A673 (cell line): ENCODE measurements around the gene FAM124B. TPM values are rescaled to one million over a fixed set of nuclear protein-coding genes. Genes with fewer than 3 reads are reported as not detected.

Experiments
- BruUV-seq: library from RNA; stranded (reverse); fragments of 400-500 nt; replicated peaks from 2 replicates; lab custom pipeline; 2021; lab: Mats Ljungman, UMichigan
- CTCF ChIA-PET: fragments of 300-600 bp; sonication (Branson Sonifier 250); formaldehyde crosslinking; loops from one replicate; lab custom pipeline; 2022; ENCODE audit warnings: antibody characterized with exemption; lab: Charles Lee
- POLR2A ChIA-PET: fragments of 300-600 bp; sonication (Branson Sonifier 250); formaldehyde crosslinking; loops from one replicate; lab custom pipeline; 2022; ENCODE audit warnings: antibody characterized with exemption; ENCODE audit not compliant: low non-redundant PET; lab: Charles Lee
- DNase-seq: peaks from one replicate; pipeline ENCODE4 v3.0.0-alpha.2; 2015; ENCODE audit warnings: low spot score
- H3K27ac ChIP-seq: fragments of 200-600 bp; sonication (generic); 2 replicates; pipeline ENCODE4 v1.5.1; 2016; ENCODE audit warnings: mixed run types, low read depth, mild to moderate bottlenecking, mixed read lengths, antibody characterized with exemption, low read length; ENCODE audit not compliant: poor library complexity, severe bottlenecking
- H3K27me3 ChIP-seq: fragments of 200-600 bp; sonication (generic); replicated peaks from 2 replicates; pipeline ENCODE4 v1.6.1; 2017; ENCODE audit warnings: mixed run types, low read depth, mild to moderate bottlenecking, mixed read lengths, antibody characterized with exemption, low read length; ENCODE audit not compliant: insufficient read depth, poor library complexity
- H3K36me3 ChIP-seq: fragments of 200-600 bp; sonication (generic); 2 replicates; pipeline ENCODE4 v1.6.1; 2016; ENCODE audit warnings: mixed run types, mild to moderate bottlenecking, mixed read lengths, antibody characterized with exemption, low read length; ENCODE audit not compliant: insufficient read depth, poor library complexity, severe bottlenecking
- H3K4me1 ChIP-seq: fragments of 200-600 bp; sonication (generic); 2 replicates; pipeline ENCODE4 v1.6.1; 2017; ENCODE audit warnings: mixed run types, mild to moderate bottlenecking, mixed read lengths, antibody characterized with exemption, low read length; ENCODE audit not compliant: insufficient read depth, poor library complexity, severe bottlenecking
- H3K4me3 ChIP-seq: fragments of 200-600 bp; sonication (generic); 2 replicates; pipeline ENCODE4 v1.5.1; 2016; ENCODE audit warnings: low read depth, mixed run types, mild to moderate bottlenecking, mixed read lengths, low read length; ENCODE audit not compliant: poor library complexity, severe bottlenecking
- H3K9me3 ChIP-seq: fragments of 200-600 bp; sonication (generic); 2 replicates; pipeline ENCODE4 v1.6.1; 2016; ENCODE audit warnings: mixed run types, low read depth, mild to moderate bottlenecking, mixed read lengths, antibody characterized with exemption, low read length; ENCODE audit not compliant: poor library complexity, severe bottlenecking
- EZH2 ChIP-seq: fragments of 200-600 bp; sonication (generic); IDR thresholded peaks from 2 replicates; pipeline ENCODE4 v1.6.1; 2017; ENCODE audit warnings: borderline replicate concordance, low read depth, mild to moderate bottlenecking, mixed read lengths, antibody characterized with exemption, low read length; ENCODE audit not compliant: poor library complexity, severe bottlenecking
- intact Hi-C: fragments of 100-400 bp; cut with micrococcal nuclease; formaldehyde crosslinking; loops from one replicate; pipeline ENCODE4 v1.10.0; 2022; ENCODE audit not compliant: unreplicated experiment
- total RNA-seq: library from RNA; stranded (reverse); gene quantifications from 2 replicates; pipeline ENCODE4 v1.2.3, GENCODE V29; 2021
- TF ChIP-seq, protein P1 (sequence below): fragments of 300-800, 200-600 bp; sonication (generic); conservative IDR thresholded peaks from 2 replicates; pipeline ENCODE4 v1.5.1; 2017; ENCODE audit warnings: low read depth, mild to moderate bottlenecking, antibody characterized with exemption, low read length, moderate library complexity, mixed read lengths

FAM124B gene
- total RNA-seq, 1 experiment from 2014 or later = not detected

DNA sequence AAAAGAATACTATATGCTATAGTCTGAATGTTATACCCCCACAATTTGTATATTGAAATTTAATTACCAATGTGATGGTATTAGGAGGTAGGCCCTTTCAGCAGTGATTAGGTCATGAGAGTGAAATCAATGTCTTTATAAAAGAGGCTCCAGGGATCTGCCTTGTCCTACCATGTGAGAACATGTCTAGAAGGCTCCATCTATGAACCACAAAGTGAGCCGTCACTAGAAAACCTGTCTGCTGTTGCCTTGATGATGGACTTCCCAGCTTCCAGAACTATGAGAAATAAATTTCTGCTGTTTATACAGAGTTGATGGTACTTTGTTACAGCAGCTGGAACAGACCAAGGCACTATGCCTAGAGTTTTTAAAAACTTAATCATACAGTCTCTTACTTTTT lies 46.3 kb upstream of the FAM124B start:
- H3K36me3 ChIP-seq = no peaks in the 10 kb centered on the region
- POLR2A ChIA-PET = no interaction called here
- CTCF ChIA-PET = no interaction called here
- H3K4me1 ChIP-seq = peaks cover 6% of the 10 kb centered on the region
- no peak overlapping the region for H3K27ac ChIP-seq
- no peaks in the 10 kb centered on the region for H3K9me3 ChIP-seq
- H3K4me3 ChIP-seq = no peak overlapping the region
- BruUV-seq = no TSS peak
- no peak for TF ChIP-seq EZH2
- TF ChIP-seq, protein P1, sequence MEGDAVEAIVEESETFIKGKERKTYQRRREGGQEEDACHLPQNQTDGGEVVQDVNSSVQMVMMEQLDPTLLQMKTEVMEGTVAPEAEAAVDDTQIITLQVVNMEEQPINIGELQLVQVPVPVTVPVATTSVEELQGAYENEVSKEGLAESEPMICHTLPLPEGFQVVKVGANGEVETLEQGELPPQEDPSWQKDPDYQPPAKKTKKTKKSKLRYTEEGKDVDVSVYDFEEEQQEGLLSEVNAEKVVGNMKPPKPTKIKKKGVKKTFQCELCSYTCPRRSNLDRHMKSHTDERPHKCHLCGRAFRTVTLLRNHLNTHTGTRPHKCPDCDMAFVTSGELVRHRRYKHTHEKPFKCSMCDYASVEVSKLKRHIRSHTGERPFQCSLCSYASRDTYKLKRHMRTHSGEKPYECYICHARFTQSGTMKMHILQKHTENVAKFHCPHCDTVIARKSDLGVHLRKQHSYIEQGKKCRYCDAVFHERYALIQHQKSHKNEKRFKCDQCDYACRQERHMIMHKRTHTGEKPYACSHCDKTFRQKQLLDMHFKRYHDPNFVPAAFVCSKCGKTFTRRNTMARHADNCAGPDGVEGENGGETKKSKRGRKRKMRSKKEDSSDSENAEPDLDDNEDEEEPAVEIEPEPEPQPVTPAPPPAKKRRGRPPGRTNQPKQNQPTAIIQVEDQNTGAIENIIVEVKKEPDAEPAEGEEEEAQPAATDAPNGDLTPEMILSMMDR = no peak
- no peaks in the 10 kb centered on the region for H3K27me3 ChIP-seq
- no peak for DNase-seq
- intact Hi-C loops = loop anchor here (5.0 to 10.0 kb wide), 3 partner anchors 91 to 473 kb away; no protein-coding TSS in a partner anchor

DNA sequence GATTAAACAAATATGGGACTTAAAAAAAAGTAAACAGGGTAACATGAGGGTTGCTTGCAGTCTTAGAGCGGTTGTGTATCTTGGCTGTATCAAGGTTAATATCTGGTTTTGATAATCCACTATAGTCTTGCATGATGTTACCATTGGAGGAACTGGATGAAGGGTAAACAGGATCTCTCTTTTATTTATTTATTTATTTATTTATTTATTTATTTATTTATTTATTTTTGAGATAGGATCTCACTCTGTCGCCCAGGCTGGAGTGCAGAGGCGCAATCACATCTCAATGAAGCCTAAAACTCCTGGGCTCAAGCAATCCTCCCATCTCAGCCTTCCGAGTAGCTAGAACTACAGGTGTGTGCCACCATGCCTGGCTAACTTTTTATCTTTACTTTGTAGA lies 42.9 kb upstream of the FAM124B start:
- Histone ChIP-seq H3K4me3 (no peak overlapping the region), H3K27me3 (no peaks in the 10 kb centered on the region), H3K36me3 (no peaks in the 10 kb centered on the region), H3K9me3 (no peaks in the 10 kb centered on the region), H3K27ac (no peak overlapping the region), H3K4me1 (peaks cover 13% of the 10 kb centered on the region)
- no peak for DNase-seq
- BruUV-seq = no TSS peak
- intact Hi-C loops = loop anchor here (5.0 to 10.0 kb wide), 3 partner anchors 87 to 470 kb away; no protein-coding TSS in a partner anchor
- ChIA-PET CTCF (no interaction called here), POLR2A (no interaction called here)
- TF ChIP-seq, protein P1 = no peak
- no peak for TF ChIP-seq EZH2

DNA sequence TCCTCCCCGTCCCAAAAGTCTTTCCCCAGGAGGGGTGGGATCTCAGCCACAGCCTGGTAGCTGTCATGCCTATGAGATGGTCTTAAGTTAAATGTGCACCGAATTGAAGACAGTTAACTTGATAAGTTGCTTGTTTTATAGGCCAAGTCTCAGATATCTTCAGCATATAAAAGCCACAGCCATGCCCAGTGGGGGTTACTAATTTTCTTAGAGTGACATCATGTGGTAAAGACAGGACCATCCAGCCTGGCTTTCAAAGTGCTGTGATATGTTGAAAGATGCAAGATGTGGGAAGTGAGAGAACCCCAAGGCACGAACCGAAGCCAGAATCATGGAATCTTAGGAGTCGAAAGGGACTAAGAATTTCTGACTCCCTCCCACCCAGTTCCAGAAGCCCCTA lies 42.1 kb upstream of the FAM124B start:
- H3K9me3 ChIP-seq = no peaks in the 10 kb centered on the region
- H3K4me1 ChIP-seq = peaks cover 13% of the 10 kb centered on the region
- CTCF ChIA-PET = no interaction called here
- H3K27ac ChIP-seq = no peak overlapping the region
- H3K36me3 ChIP-seq = no peaks in the 10 kb centered on the region
- H3K4me3 ChIP-seq = no peak overlapping the region
- POLR2A ChIA-PET = no interaction called here
- no TSS peak for BruUV-seq
- TF ChIP-seq, protein P1 = no peak
- no peak for TF ChIP-seq EZH2
- intact Hi-C loops = loop anchor here (10.0 kb wide), 2 partner anchors 201 to 469 kb away; no protein-coding TSS in a partner anchor
- H3K27me3 ChIP-seq = no peaks in the 10 kb centered on the region
- DNase-seq = peak; percentile 52
